Fibroblast of lung (primary cell): Measurements from ENCODE around the gene LYPLAL1. TPM values are rescaled to one million over a fixed set of nuclear protein-coding genes. Genes with fewer than 3 reads are reported as not detected.

Experiments used
- DNase-seq, 2 donors: peaks; one replicate each; pipeline versions ENCODE4 v3.0.0 to v3.0.0-alpha.2; 2010; ENCODE audit warnings: low read depth in 2 of 2
- H2AFZ ChIP-seq: 2 replicates; pipeline ENCODE4 v1.5.1; 2012; ENCODE audit warnings: low read length, control low read depth, inconsistent platforms
- H3K27ac ChIP-seq: 2 replicates; pipeline ENCODE4 v1.5.1; 2011; ENCODE audit warnings: low read length, control low read depth; ENCODE audit not compliant: insufficient read depth
- H3K27me3 ChIP-seq: 2 replicates; pipeline ENCODE4 v1.5.1; 2011; ENCODE audit warnings: mild to moderate bottlenecking, low read length; ENCODE audit not compliant: control insufficient read depth, insufficient read depth
- H3K36me3 ChIP-seq: 2 replicates; pipeline ENCODE4 v1.5.1; 2011; ENCODE audit warnings: low read length; ENCODE audit not compliant: control insufficient read depth, insufficient read depth
- H3K4me1 ChIP-seq: 2 replicates; pipeline ENCODE4 v1.5.1; 2011; ENCODE audit warnings: low read length; ENCODE audit not compliant: control insufficient read depth, insufficient read depth; ENCODE audit errors: extremely low read depth
- H3K4me2 ChIP-seq: 2 replicates; pipeline ENCODE4 v1.5.1; 2011; ENCODE audit warnings: low read length, control low read depth; ENCODE audit not compliant: insufficient read depth; ENCODE audit errors: extremely low read depth
- H3K4me3 ChIP-seq, 4 experiments: fragments of 200-600 bp in 1 of 4; sonication (generic) in 1 of 4; replicated peaks in 1 of 4; 2 replicates each; pipeline ENCODE4 v1.5.1; 2011 to 2016; ENCODE audit warnings: low read length in 4 of 4, low read depth in 3 of 4, mild to moderate bottlenecking in 3 of 4, control low read depth in 2 of 4, inconsistent platforms in 1 of 4, mixed read lengths in 1 of 4; ENCODE audit not compliant: insufficient read depth in 1 of 4; ENCODE audit errors: control extremely low read depth in 1 of 4
- H3K79me2 ChIP-seq: 2 replicates; pipeline ENCODE4 v1.5.1; 2012; ENCODE audit warnings: mild to moderate bottlenecking, low read length, inconsistent platforms; ENCODE audit not compliant: control insufficient read depth, insufficient read depth
- H3K9ac ChIP-seq: 2 replicates; pipeline ENCODE4 v1.5.1; 2011; ENCODE audit warnings: mild to moderate bottlenecking, low read length, control low read depth; ENCODE audit not compliant: insufficient read depth
- H3K9me3 ChIP-seq: 2 replicates; pipeline ENCODE4 v1.5.1; 2012; ENCODE audit warnings: low read depth, low read length; ENCODE audit not compliant: control insufficient read depth, insufficient read depth
- H4K20me1 ChIP-seq: 2 replicates; pipeline ENCODE4 v1.5.1; 2011; ENCODE audit warnings: low read length; ENCODE audit not compliant: control insufficient read depth, insufficient read depth; ENCODE audit errors: extremely low read depth
- CTCF ChIP-seq, 2 donors: IDR thresholded peaks in 1 of 2; conservative IDR thresholded peaks in 1 of 2; 1 replicate in 1 of 2; 2 replicates in 1 of 2; pipeline ENCODE4 v1.5.1; 2011 to 2012; ENCODE audit warnings: low read length in 2 of 2, control low read depth in 1 of 2, inconsistent platforms in 1 of 2, low read depth in 1 of 2, mild to moderate bottlenecking in 1 of 2
- EZH2 ChIP-seq: IDR thresholded peaks from 2 replicates; pipeline ENCODE4 v1.5.1; 2012; ENCODE audit warnings: low read length, control low read depth, mild to moderate bottlenecking; ENCODE audit errors: missing control alignments
- polyA plus RNA-seq, 2 donors: library from polyadenylated mRNA; depleted of rRNA in 1 of 2; stranded (reverse) in 1 of 2; unstranded in 1 of 2; fragments of >200 nt; gene quantifications; 2 replicates each; pipeline ENCODE4 v1.2.1, GENCODE V29; 2011 to 2012; ENCODE audit warnings: missing spikeins in 1 of 2
- total RNA-seq: library from RNA; depleted of rRNA; stranded (reverse); fragments of >200 nt; gene quantifications from 2 replicates; pipeline ENCODE4 v1.2.1, GENCODE V29; 2014

Gene LYPLAL1
- total and polyA plus RNA-seq, 2 donors (not counting 1 experiment from before 2014, with no cell fraction given), result 29.9 to 51.5 TPM

DNA sequence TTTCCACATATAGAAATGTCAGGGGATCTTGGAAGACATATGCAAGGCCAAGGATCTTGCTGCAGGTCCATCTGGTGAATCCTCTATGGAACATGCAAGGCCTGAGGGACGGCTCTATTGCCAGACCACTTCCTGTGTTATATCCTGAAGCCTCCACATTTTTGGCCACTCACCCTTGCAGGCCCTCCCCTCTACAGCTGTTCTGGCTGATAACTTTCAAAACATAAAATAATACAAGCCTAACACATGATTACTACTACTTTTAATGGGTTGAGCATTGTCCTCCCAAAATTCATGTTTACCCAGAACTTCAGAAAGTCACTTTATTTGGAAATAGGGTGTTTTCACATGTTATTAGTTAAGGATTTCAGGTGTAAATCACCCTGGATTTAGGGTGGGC, 18.5 kb upstream of the LYPLAL1 start:
- Histone ChIP-seq H3K9me3 (no peaks in the 10 kb centered on the region), H3K9ac (no peak overlapping the region), H3K4me1 (no peaks in the 10 kb centered on the region), H3K79me2 (no peaks in the 10 kb centered on the region), H3K27ac (no peak overlapping the region), H4K20me1 (no peaks in the 10 kb centered on the region), H3K4me3 (no peak overlapping the region), H3K4me2 (no peak overlapping the region), H3K36me3 (no peaks in the 10 kb centered on the region), H2AFZ (no peak overlapping the region), H3K27me3 (no peaks in the 10 kb centered on the region)
- peak in 1 of 2 donors; percentile 36 for DNase-seq
- TF ChIP-seq EZH2, result no peak
- TF ChIP-seq CTCF (conservative IDR thresholded peaks at IDR 0.05 in 1 of 2, IDR thresholded peaks at IDR 0.05 in 1 of 2; ENCODE audit: low read depth in 1 of 2, low read length in 2 of 2), result no peak

DNA sequence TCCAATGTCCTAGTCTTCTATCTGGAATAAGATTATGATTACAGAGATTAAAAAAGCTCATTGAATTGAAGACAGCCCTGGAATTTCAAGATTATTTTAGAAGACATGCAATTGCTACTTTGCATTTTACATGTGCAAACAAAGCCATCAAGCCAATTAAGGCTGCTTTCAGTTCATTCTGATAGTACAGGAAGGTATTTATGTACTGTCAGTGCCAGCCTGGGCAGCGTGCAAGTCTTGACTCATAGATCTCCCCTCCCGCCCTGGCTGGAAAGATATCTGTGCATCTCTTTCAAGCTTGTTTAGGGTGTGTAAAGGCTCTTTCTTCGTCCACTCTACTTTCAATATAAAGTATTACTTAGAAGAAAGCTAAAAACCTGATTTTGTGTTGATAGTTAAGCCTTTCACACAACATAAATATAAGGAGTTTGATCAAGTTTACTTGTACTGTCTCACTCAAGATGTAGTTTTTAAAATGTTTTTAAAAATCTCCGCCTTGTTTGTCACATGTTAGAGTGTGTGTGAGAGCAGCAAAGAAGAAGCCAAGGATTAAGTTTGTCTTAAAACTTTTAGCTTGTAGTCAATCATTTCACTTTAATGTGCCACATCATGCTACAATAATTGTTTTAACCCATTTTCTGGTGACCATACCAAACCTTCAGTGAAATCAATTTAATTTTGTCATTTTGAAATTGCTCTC, 13.6 kb upstream of the LYPLAL1 start:
- no peak overlapping the region for H3K4me3 ChIP-seq
- H2AFZ ChIP-seq, result peak overlapping the region; percentile 44
- no peaks in the 10 kb centered on the region for H3K36me3 ChIP-seq

DNA sequence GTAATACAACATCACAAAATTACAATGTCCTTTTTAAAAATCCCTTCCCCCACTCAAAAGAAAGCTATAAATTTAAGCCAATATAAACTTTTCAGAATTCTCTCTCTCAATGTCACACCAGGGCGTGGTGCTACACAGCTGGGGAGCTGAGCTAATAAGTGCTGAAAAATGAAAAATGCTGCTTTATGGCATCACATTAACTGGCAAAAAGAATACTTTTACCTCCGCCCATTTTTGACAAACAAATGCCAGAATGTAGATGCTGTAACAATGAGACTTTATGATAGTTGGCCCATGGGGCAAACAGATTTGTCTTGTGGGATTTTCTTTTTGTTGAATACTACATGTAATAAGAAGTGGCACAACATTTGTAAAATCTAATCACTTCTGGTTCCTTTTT, 12.7 kb upstream of the LYPLAL1 start:
- Histone ChIP-seq H4K20me1 (no peaks in the 10 kb centered on the region), H3K79me2 (no peaks in the 10 kb centered on the region), H3K27ac (no peak overlapping the region), H2AFZ (no peak overlapping the region), H3K9ac (no peak overlapping the region), H3K36me3 (no peaks in the 10 kb centered on the region), H3K27me3 (no peaks in the 10 kb centered on the region), H3K9me3 (no peaks in the 10 kb centered on the region), H3K4me3 (no peak overlapping the region), H3K4me2 (no peak overlapping the region), H3K4me1 (no peaks in the 10 kb centered on the region)
- TF ChIP-seq EZH2, result no peak
- DNase-seq, result peak in 1 of 2 donors; percentile 51

More for the DNA sequence above, 13.6 kb upstream of the LYPLAL1 start:
- DNase-seq, result peak; percentile 20 to 40
- Histone ChIP-seq H3K4me2 (peak overlapping the region; percentile 8), H3K27me3 (no peaks in the 10 kb centered on the region), H3K9me3 (no peaks in the 10 kb centered on the region), H3K9ac (no peak overlapping the region), H3K4me1 (no peaks in the 10 kb centered on the region), H4K20me1 (no peaks in the 10 kb centered on the region), H3K27ac (no peak overlapping the region), H3K79me2 (no peaks in the 10 kb centered on the region)
- TF ChIP-seq EZH2, result no peak
- no peak for TF ChIP-seq CTCF (conservative IDR thresholded peaks at IDR 0.05 in 1 of 2, IDR thresholded peaks at IDR 0.05 in 1 of 2; ENCODE audit: low read depth in 1 of 2, low read length in 2 of 2)
